Stimulated activated naive CD8-positive, alpha-beta T cell treated with anti-CD3 and anti-CD28 coated beads, Interleukin-15, Interleukin-2, amounts not matched to agents 100 ng/mL and 50 ng/mL, for 24 hours (primary cell): ENCODE results near the gene IBTK.
"Not testable (repeated sequence)": the region's sequence is repeated elsewhere in the genome, so short reads cannot be mapped to it uniquely, and the experiment has no call there.

Experiments
- H3K27ac Mint-ChIP-seq: one replicate; pipeline ENCODE4 v1.8.0; 2021; ENCODE audit warnings: mild to moderate bottlenecking, mixed read lengths
- H3K27me3 Mint-ChIP-seq: one replicate; pipeline ENCODE4 v1.8.0; 2021; ENCODE audit warnings: mixed read lengths
- H3K36me3 Mint-ChIP-seq: one replicate; pipeline ENCODE4 v1.8.0; 2021; ENCODE audit warnings: low read depth, mixed read lengths
- H3K4me1 Mint-ChIP-seq: one replicate; pipeline ENCODE4 v1.8.0; 2021; ENCODE audit warnings: low read depth, mixed read lengths
- H3K4me3 Mint-ChIP-seq: one replicate; pipeline ENCODE4 v1.8.0; 2021; ENCODE audit warnings: mild to moderate bottlenecking, mixed read lengths
- H3K9me3 Mint-ChIP-seq: one replicate; pipeline ENCODE4 v1.8.0; 2021; ENCODE audit warnings: mixed read lengths

The IBTK gene, protein sequence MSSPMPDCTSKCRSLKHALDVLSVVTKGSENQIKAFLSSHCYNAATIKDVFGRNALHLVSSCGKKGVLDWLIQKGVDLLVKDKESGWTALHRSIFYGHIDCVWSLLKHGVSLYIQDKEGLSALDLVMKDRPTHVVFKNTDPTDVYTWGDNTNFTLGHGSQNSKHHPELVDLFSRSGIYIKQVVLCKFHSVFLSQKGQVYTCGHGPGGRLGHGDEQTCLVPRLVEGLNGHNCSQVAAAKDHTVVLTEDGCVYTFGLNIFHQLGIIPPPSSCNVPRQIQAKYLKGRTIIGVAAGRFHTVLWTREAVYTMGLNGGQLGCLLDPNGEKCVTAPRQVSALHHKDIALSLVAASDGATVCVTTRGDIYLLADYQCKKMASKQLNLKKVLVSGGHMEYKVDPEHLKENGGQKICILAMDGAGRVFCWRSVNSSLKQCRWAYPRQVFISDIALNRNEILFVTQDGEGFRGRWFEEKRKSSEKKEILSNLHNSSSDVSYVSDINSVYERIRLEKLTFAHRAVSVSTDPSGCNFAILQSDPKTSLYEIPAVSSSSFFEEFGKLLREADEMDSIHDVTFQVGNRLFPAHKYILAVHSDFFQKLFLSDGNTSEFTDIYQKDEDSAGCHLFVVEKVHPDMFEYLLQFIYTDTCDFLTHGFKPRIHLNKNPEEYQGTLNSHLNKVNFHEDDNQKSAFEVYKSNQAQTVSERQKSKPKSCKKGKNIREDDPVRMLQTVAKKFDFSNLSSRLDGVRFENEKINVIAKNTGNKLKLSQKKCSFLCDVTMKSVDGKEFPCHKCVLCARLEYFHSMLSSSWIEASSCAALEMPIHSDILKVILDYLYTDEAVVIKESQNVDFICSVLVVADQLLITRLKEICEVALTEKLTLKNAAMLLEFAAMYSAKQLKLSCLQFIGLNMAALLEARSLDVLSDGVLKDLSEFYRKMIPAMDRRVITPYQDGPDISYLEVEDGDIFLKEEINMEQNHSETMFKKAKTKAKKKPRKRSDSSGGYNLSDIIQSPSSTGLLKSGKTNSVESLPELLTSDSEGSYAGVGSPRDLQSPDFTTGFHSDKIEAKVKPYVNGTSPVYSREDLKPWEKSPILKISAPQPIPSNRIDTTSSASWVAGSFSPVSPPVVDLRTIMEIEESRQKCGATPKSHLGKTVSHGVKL (N-terminal part only)

DNA sequence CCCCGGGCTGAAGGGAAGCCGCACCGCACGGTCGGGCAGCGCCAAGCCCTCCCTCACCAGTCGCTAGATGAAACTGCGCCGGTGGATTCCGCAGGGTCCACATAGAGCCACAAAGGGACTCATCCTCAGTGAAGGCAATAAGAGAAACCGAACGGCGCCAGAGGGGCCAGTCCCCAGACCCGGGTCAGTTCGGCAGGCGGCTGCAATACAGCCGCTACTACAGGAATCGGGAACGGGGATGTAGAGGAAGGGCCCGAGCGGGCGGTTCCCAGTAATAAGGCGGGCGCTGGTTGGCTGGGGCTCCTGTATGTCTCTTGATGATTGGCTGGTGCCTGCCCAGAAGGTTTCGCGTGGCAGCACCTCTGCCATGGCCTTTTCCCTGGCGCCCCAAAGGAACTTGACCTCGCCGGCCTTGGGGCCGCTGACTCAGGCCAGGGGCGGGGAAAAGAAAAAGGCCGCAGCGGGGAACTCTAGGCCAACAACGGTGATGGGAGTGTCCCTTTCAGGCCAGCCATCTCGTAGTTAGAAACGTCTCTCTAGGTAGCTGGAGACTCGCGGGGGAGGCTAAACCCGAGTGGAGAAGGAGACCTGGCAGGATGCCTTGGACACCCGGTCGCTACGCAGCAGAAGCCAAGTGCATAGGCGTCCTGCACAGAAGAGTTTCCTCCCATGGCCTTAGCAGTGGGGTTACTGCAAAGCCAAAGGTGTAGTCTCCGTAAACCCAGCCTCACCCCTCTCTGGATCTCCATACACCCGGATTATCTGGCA lies at the start of gene IBTK:
IBTK (minus strand) TSS at position 240 of the 768 bp plus-strand sequence. CDS start 7,258 bp downstream, outside the sequence.
- Mint-ChIP-seq H3K27ac (peak within 1 kb of the TSS; percentile 93), H3K9me3 (no peaks in the 10 kb centered on the region), H3K4me3 (peak within 1 kb of the TSS; percentile 95), H3K27me3 (no peaks in the 10 kb centered on the region), H3K36me3 (peaks cover 22% of the 10 kb centered on the region), H3K4me1 (peaks cover 44% of the 10 kb centered on the region)

DNA sequence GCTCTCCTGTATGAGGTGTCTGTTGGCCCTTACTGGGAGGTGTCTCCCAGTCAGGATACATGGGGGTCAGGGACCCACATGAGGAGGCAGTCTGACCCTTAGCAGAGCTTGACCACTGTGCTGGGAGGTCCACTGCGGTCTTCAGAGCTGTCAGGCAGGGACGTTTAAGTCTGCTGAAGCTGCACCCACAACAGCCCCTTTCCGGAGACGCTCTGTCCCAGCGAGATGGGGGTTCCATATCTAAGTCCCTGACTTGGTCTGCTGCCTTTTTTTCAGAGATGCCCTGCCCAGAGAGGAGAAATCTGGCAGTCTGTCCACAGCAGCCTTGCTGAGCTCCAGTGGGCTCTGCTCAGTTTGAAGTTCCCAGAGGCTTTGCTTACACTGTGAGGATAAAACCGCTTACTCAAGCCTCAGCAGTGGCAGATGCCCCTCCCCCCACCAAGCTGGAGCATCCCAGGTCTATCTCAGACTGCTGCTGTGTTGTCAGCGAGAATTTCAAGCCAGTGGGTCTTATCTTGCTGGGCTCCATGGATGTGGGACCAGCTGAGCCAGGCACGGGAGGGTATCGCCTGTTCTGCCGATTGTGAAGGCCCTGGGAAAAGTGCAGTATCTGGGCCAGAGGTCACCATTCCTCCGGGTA lies 36.3 kb upstream of the IBTK start:
- Mint-ChIP-seq H3K4me3 (no peak overlapping the region), H3K9me3 (no peaks in the 10 kb centered on the region), H3K4me1 (peaks cover 24% of the 10 kb centered on the region), H3K27ac (no peak overlapping the region), H3K36me3 (no peaks in the 10 kb centered on the region), H3K27me3 (peaks cover 12% of the 10 kb centered on the region)

DNA sequence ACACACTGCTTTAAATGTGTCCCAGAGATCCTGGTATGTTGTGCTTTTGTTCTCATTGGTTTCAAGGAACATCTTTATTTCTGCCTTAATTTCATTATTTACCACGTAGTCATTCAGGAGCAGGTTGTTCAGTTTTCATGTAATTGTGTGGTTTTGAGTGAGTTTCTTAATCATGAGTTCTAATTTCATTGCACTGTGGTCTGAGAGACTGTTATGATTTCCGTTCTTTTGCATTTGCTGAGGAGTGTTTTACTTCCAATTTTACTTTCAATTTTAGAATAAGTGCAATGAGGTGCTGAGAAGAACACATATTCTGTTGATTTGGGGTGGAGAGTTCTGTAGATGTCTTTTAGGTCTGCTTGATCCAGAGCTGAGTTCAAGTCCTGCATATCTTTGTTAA lies 34.0 kb upstream of the IBTK start:
- peak overlapping the region; percentile 70 for H3K27ac Mint-ChIP-seq
- not testable (repeated sequence) for H3K36me3 Mint-ChIP-seq, H3K9me3 Mint-ChIP-seq
- peaks cover 24% of the 10 kb centered on the region for H3K4me1 Mint-ChIP-seq
- H3K27me3 Mint-ChIP-seq = peaks cover 12% of the 10 kb centered on the region
- H3K4me3 Mint-ChIP-seq = peak overlapping the region; percentile 2

DNA sequence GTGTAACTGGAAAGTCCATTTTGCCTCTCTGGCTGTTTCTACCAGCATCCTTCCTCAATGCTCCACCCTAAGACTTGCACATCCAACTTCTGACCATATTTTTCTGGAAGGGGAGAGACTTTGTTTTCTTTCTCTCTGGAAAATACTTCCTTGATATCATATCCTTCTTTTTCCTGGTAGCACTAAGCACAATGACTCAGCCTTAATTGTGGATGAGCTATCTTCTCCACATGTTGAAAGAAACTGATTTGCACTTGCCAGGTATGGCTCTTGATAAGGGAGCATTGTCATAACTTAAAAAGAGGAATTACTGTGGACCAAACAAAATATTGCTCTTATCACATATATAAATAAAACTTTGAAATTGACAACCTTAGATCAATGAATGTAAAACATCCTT lies 30.1 kb upstream of the IBTK start:
- H3K27me3 Mint-ChIP-seq = peaks cover 1% of the 10 kb centered on the region
- no peak overlapping the region for H3K27ac Mint-ChIP-seq
- H3K4me1 Mint-ChIP-seq = peaks cover 15% of the 10 kb centered on the region
- no peaks in the 10 kb centered on the region for H3K36me3 Mint-ChIP-seq
- H3K4me3 Mint-ChIP-seq = no peak overlapping the region
- H3K9me3 Mint-ChIP-seq = no peaks in the 10 kb centered on the region

DNA sequence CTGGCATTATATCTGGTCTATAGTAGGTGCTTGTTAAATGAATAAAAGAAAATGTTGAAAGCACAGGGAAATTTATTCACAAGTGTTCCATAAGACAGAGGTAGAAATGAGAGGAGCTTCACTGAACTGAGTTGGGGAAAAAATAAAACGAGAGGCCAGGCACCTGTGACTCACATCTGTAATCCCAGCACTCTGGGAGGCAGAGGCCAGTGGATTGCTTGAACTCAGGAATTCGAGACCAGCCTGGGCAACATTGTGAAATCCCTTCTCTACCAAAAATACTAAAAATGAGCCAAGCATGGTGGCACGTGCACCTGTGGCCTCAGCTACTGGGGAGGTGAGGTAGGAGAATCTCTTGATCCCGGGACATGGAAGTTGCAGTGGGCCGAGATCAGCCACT lies 28.1 kb upstream of the IBTK start:
- no peak overlapping the region for H3K27ac Mint-ChIP-seq
- no peaks in the 10 kb centered on the region for H3K4me1 Mint-ChIP-seq
- no peaks in the 10 kb centered on the region for H3K36me3 Mint-ChIP-seq
- no peak overlapping the region for H3K4me3 Mint-ChIP-seq
- H3K27me3 Mint-ChIP-seq = no peaks in the 10 kb centered on the region
- H3K9me3 Mint-ChIP-seq = no peaks in the 10 kb centered on the region

DNA sequence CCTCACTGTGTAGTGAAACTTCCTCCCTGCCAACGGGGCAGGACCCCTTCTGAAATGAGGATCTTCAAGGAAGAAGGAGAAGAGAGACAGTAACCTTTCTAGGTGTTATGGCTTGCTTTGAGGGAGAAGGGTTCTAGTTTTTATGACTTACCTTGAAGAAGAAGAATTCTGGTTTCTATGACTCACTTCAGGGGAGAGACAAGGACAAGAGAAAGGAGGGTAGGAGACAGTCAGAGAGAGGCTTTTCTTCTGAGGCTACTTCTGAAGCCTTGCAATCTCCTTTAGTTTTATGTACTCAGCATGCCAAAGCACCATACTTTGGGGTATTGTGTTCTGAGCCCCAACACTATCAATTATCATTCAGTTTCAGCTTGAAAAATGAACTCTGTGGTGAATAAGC lies 25.8 kb upstream of the IBTK start:
- Mint-ChIP-seq H3K36me3 (no peaks in the 10 kb centered on the region), H3K4me1 (no peaks in the 10 kb centered on the region), H3K4me3 (no peak overlapping the region), H3K27ac (no peak overlapping the region), H3K27me3 (no peaks in the 10 kb centered on the region), H3K9me3 (no peaks in the 10 kb centered on the region)

DNA sequence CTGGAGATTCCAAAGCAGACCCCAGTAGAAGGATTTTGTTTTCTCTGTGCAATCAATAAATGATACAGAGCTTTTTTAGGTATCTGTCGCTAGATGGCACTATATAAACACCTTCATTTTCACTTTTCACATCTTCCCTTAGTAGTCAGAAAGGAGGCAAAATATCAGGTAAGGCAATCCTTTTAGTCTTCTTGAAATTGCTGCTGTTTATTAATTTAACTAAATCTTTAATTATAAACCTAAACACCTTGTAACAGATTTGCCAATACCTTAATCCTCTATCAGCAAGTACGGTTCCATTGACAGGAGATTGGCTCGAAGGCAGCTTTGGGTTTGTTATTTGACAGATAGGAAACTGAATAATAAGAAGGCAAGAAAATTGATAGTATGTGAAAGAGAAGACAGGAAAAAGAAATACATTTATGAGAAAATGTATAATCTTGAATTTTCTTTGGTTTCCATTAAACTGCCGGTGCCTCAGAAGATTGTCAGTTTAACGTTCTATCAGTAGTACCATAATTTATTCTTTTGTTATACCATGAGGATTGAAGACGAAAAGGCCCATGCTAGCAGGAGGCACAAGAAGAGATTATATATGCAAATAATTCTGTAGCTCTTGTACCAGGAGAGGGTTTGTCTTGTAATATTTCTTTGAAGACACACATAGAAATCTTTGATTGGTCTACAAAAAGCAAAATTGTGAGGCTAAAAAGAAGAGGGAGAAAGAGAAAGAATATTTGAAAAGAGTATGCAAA lies 23.5 kb upstream of the IBTK start:
- H3K4me1 Mint-ChIP-seq = no peaks in the 10 kb centered on the region
- no peaks in the 10 kb centered on the region for H3K36me3 Mint-ChIP-seq
- H3K9me3 Mint-ChIP-seq = no peaks in the 10 kb centered on the region
- no peaks in the 10 kb centered on the region for H3K27me3 Mint-ChIP-seq
- H3K27ac Mint-ChIP-seq = no peak overlapping the region
- H3K4me3 Mint-ChIP-seq = no peak overlapping the region

DNA sequence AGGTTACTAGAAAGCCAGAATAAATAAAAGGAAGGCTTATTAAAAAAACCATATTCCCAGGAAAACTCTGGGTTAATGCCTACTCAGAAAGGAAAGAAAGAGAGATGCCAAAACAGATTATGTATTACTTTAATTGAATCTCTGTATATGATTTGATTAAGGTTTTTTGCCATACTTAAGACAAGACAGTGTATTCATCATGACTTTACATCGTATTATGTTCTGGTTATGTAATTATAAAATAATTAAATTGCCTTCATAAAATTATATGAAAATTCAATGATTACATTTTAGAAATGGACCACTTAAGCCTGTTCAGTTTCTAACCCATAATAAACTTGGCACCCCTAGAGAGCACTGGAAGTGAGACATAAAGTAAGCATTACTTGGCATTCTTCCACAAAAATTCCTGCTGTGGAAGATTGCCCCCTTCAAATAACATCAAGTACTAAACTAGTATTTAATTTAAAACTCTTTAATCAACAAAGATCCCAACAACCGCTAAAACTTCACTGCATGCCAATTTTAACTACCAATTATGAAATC lies 20.8 kb upstream of the IBTK start:
- Mint-ChIP-seq H3K9me3 (no peaks in the 10 kb centered on the region), H3K4me3 (no peak overlapping the region), H3K27me3 (no peaks in the 10 kb centered on the region), H3K27ac (no peak overlapping the region), H3K4me1 (no peaks in the 10 kb centered on the region), H3K36me3 (no peaks in the 10 kb centered on the region)

DNA sequence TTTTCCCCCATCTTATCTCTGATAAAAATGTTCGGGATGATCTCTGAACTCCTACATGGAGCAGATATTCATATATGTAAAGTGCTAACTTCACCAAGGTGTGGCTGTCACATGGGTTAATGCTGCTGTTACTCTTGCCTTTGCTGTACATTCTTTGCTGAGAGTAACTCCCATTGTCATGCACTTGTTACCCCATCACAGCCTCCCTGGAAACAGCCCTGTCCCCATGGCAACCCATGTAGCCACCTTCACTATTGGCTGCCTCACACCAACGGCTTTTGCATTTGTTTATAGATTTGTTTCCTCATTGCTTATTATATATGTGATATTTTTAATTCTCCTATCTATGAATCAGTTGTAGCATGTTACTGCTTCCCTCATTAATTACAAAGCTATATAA lies 17.3 kb upstream of the IBTK start:
- Mint-ChIP-seq H3K27ac (no peak overlapping the region), H3K4me1 (no peaks in the 10 kb centered on the region), H3K4me3 (no peak overlapping the region), H3K27me3 (peaks cover 3% of the 10 kb centered on the region), H3K36me3 (no peaks in the 10 kb centered on the region), H3K9me3 (no peaks in the 10 kb centered on the region)

DNA sequence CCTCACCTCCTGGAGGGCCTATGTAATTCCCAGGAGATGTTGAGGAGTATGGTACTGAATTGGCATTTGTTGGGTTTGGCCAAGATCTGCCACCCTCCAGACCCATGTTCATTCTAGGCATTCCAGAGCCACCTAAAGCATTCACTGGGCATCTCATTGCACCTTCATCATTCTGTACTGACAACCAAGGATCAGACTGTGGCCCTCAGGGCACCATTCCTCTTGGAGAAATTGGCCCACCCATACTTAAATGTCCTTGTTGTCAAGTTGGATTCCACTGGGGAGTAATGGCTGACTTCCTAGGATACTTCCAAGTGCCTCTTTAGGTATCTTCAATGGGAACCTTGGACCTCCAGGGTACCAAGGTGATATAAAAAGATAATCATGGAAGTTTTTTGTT lies 16.8 kb upstream of the IBTK start:
- Mint-ChIP-seq H3K36me3 (no peaks in the 10 kb centered on the region), H3K9me3 (no peaks in the 10 kb centered on the region), H3K27ac (no peak overlapping the region), H3K4me3 (no peak overlapping the region), H3K4me1 (no peaks in the 10 kb centered on the region), H3K27me3 (peaks cover 3% of the 10 kb centered on the region)

DNA sequence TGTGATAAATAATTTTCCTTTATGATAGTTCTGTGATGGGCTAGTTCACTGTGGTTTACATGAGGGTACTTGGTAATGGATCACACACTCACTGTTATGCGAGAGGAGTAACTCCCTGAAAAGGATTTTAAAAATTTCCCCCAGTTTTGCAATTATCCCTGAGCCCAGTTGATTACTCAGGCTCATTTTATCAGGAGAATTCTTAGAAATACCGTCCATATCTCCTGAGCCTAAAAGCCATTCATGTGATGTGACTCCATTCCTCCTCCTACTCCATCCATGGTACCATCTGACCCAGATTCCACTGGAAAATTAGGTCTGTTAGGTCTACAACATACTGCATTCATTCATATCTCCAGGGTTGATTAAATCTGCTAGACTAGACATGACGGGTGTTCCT lies 16.4 kb upstream of the IBTK start:
- Mint-ChIP-seq H3K4me1 (no peaks in the 10 kb centered on the region), H3K36me3 (no peaks in the 10 kb centered on the region), H3K27ac (no peak overlapping the region)

DNA sequence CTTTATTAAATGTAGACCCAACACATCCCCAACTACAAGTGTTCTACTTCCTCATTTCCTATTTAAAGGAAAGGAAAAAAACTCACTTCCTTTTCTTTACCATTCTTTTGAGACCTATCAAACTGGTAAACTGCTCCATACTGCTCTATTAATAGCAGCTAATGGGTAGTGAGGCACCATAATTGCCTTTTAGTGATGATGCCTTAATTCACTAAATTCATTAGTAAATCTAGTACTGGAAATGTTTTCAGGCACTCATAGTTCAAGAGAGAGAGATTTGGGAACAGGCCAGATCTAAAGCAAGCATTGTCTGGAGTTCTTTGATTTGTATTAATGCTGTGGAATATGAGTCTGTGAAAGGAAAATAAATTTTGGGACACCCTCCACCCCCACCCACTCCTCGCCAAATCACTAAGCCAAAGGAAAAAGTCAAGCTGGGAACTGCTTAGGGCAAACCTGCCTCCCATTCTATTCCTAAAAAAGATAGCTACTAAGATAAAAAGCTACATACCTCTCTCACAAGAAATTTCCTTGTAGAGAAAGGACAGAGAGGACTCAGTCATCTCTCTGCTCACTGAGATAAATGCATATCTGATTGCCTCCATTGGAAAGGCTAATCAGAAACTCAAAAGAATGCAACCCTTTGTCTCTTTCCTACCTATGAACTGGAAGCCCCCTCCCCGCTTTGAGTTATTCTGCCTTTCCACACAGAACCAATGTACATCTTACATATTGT lies 13.6 kb upstream of the IBTK start:
- Mint-ChIP-seq H3K4me3 (no peak overlapping the region), H3K27me3 (peaks cover 3% of the 10 kb centered on the region), H3K36me3 (no peaks in the 10 kb centered on the region), H3K9me3 (no peaks in the 10 kb centered on the region), H3K4me1 (no peaks in the 10 kb centered on the region), H3K27ac (no peak overlapping the region)

More for the DNA sequence above, 16.4 kb upstream of the IBTK start:
- Mint-ChIP-seq H3K4me3 (no peak overlapping the region), H3K9me3 (no peaks in the 10 kb centered on the region), H3K27me3 (peaks cover 3% of the 10 kb centered on the region)

DNA sequence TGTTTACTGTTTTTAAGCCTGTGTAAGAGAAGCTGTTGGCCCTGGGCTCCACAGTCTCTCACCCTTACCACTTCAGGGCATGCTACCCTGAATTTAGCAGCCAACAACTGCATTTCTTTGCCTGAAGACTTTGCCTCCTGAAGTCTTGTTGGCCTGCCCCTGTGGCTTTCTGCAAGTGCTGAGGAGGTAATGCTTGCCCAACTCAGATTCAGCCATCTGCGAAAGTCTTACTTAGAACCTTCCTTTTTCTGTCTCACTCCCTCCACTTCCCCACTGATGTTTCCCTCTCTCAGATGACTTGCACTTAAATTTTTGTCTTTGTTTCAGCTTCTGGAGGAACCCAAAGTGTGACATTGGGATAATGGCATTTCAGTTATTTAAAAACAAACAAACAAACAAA lies 11.8 kb upstream of the IBTK start:
- Mint-ChIP-seq H3K27ac (no peak overlapping the region), H3K36me3 (no peaks in the 10 kb centered on the region), H3K4me1 (no peaks in the 10 kb centered on the region), H3K4me3 (no peak overlapping the region), H3K27me3 (peaks cover 3% of the 10 kb centered on the region), H3K9me3 (no peaks in the 10 kb centered on the region)
